ENCODE measurements around the gene CACNB1.
A peak's percentile ranks its signal among the peaks of the same experiment; 100 is the strongest.

CACNB1 gene

DNA sequence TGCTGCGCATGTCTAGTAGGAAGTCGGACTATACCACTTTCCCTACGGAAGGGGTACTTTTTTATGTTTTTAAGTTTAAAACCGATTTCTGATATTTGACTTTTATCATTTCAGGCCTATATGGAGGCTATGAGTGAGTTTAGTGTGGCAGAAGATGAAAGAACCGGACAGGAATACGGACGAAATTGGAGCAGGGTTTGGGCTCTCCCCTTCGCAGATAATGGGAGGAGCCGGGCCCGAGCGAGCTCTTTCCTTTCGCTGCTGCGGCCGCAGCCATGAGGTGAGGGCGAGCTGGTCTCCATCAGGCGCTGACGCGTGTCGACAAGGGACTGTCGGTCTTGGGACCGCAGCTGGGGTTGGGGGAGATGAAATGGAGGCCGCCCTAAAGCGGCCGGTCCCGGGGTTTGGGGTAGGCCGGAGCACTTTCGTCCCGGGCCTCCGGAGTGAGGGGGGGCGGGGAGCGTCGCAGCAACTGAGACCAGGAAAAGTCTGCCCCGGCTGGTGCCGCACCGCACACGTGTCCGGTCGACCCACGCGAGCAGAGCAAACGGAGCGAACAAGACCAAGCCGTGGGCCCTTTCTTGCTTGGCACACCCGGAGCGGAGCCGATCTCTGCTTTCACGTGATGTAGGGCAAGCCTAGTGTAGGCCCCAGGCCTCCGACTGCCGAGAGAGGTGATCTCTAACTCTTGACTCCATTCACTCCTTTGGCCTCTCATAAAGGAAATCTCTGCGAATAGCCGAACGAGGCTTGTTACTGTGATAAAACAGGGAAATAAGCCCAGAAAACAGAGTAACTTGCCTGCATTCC is 2.8 kb upstream of the CACNB1 start, which contains the start of gene RPL19 (continued):
- TF ChIP-seq, protein P1, sequence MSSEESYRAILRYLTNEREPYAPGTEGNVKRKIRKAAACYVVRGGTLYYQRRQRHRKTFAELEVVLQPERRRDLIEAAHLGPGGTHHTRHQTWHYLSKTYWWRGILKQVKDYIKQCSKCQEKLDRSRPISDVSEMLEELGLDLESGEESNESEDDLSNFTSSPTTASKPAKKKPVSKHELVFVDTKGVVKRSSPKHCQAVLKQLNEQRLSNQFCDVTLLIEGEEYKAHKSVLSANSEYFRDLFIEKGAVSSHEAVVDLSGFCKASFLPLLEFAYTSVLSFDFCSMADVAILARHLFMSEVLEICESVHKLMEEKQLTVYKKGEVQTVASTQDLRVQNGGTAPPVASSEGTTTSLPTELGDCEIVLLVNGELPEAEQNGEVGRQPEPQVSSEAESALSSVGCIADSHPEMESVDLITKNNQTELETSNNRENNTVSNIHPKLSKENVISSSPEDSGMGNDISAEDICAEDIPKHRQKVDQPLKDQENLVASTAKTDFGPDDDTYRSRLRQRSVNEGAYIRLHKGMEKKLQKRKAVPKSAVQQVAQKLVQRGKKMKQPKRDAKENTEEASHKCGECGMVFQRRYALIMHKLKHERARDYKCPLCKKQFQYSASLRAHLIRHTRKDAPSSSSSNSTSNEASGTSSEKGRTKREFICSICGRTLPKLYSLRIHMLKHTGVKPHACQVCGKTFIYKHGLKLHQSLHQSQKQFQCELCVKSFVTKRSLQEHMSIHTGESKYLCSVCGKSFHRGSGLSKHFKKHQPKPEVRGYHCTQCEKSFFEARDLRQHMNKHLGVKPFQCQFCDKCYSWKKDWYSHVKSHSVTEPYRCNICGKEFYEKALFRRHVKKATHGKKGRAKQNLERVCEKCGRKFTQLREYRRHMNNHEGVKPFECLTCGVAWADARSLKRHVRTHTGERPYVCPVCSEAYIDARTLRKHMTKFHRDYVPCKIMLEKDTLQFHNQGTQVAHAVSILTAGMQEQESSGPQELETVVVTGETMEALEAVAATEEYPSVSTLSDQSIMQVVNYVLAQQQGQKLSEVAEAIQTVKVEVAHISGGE (tag by site-specific recombination; conservative IDR thresholded peaks at IDR 0.05; ENCODE audit: low read depth): peak; percentile 68
- TF ChIP-seq ZSCAN30 (tag by site-specific recombination; IDR thresholded peaks at IDR 0.05) (peak; percentile 41; the same call in 1 of the 2 replicates), ZSCAN16 (tag by site-specific recombination; IDR thresholded peaks at IDR 0.05) (no peak), ZNF747 (tag by site-specific recombination; IDR thresholded peaks at IDR 0.05) (no peak), KLF16 (tag by site-specific recombination; IDR thresholded peaks at IDR 0.05) (peak; percentile 66; the same call in 1 of the 2 replicates), SALL2 (tag by site-specific recombination; IDR thresholded peaks at IDR 0.05; ENCODE audit: borderline replicate concordance) (no peak), SP3 (tag by site-specific recombination; IDR thresholded peaks at IDR 0.05) (peak; percentile 75), HOXA7 (CRISPR knock-in tag; IDR thresholded peaks at IDR 0.05; ENCODE audit: borderline replicate concordance) (0 out of 2 replicates have a peak, but pooled peaks have one; percentile 52), KLF8 (tag by site-specific recombination; IDR thresholded peaks at IDR 0.05) (peak; percentile 60; the same call in 1 of the 2 replicates), ZNF335 (tag by site-specific recombination; conservative IDR thresholded peaks at IDR 0.05) (peak; percentile 44), ZNF184 (tag by site-specific recombination; IDR thresholded peaks at IDR 0.05) (no peak), SCRT1 (tag by site-specific recombination; IDR thresholded peaks at IDR 0.05; ENCODE audit: borderline replicate concordance) (no peak), OVOL3 (tag by site-specific recombination; IDR thresholded peaks at IDR 0.05) (peak; percentile 26; the same call in 1 of the 2 replicates), ZNF76 (tag by site-specific recombination; IDR thresholded peaks at IDR 0.05; ENCODE audit: borderline replicate concordance, low read depth) (peak; percentile 56), ZNF133 (tag by site-specific recombination; IDR thresholded peaks at IDR 0.05) (no peak), ZNF623 (tag by site-specific recombination; IDR thresholded peaks at IDR 0.05) (no peak), ZNF561 (tag by site-specific recombination; IDR thresholded peaks at IDR 0.05; ENCODE audit: borderline replicate concordance) (0 out of 2 replicates have a peak, but pooled peaks have one; percentile 7), ZNF426 (tag by site-specific recombination; IDR thresholded peaks at IDR 0.05) (no peak), ZNF596 (tag by site-specific recombination; IDR thresholded peaks at IDR 0.05) (0 out of 2 replicates have a peak, but pooled peaks have one; percentile 11)
- TF ChIP-seq, protein P2, sequence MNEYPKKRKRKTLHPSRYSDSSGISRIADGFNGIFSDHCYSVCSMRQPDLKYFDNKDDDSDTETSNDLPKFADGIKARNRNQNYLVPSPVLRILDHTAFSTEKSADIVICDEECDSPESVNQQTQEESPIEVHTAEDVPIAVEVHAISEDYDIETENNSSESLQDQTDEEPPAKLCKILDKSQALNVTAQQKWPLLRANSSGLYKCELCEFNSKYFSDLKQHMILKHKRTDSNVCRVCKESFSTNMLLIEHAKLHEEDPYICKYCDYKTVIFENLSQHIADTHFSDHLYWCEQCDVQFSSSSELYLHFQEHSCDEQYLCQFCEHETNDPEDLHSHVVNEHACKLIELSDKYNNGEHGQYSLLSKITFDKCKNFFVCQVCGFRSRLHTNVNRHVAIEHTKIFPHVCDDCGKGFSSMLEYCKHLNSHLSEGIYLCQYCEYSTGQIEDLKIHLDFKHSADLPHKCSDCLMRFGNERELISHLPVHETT (tag by site-specific recombination; IDR thresholded peaks at IDR 0.05): peak; percentile 38
- TF ChIP-seq, protein P3, sequence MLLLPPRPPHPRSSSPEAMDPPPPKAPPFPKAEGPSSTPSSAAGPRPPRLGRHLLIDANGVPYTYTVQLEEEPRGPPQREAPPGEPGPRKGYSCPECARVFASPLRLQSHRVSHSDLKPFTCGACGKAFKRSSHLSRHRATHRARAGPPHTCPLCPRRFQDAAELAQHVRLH (tag by site-specific recombination; IDR thresholded peaks at IDR 0.05): no peak; the same call in 1 of the 2 replicates
- TF ChIP-seq, protein P4, sequence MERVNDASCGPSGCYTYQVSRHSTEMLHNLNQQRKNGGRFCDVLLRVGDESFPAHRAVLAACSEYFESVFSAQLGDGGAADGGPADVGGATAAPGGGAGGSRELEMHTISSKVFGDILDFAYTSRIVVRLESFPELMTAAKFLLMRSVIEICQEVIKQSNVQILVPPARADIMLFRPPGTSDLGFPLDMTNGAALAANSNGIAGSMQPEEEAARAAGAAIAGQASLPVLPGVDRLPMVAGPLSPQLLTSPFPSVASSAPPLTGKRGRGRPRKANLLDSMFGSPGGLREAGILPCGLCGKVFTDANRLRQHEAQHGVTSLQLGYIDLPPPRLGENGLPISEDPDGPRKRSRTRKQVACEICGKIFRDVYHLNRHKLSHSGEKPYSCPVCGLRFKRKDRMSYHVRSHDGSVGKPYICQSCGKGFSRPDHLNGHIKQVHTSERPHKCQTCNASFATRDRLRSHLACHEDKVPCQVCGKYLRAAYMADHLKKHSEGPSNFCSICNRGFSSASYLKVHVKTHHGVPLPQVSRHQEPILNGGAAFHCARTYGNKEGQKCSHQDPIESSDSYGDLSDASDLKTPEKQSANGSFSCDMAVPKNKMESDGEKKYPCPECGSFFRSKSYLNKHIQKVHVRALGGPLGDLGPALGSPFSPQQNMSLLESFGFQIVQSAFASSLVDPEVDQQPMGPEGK (tag by site-specific recombination; IDR thresholded peaks at IDR 0.05): peak; percentile 29
- TF ChIP-seq, protein P5, sequence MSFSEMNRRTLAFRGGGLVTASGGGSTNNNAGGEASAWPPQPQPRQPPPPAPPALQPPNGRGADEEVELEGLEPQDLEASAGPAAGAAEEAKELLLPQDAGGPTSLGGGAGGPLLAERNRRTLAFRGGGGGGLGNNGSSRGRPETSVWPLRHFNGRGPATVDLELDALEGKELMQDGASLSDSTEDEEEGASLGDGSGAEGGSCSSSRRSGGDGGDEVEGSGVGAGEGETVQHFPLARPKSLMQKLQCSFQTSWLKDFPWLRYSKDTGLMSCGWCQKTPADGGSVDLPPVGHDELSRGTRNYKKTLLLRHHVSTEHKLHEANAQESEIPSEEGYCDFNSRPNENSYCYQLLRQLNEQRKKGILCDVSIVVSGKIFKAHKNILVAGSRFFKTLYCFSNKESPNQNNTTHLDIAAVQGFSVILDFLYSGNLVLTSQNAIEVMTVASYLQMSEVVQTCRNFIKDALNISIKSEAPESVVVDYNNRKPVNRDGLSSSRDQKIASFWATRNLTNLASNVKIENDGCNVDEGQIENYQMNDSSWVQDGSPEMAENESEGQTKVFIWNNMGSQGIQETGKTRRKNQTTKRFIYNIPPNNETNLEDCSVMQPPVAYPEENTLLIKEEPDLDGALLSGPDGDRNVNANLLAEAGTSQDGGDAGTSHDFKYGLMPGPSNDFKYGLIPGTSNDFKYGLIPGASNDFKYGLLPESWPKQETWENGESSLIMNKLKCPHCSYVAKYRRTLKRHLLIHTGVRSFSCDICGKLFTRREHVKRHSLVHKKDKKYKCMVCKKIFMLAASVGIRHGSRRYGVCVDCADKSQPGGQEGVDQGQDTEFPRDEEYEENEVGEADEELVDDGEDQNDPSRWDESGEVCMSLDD (tag by site-specific recombination; IDR thresholded peaks at IDR 0.05): 0 out of 2 replicates have a peak, but pooled peaks have one; percentile 32
- TF ChIP-seq, protein P6, sequence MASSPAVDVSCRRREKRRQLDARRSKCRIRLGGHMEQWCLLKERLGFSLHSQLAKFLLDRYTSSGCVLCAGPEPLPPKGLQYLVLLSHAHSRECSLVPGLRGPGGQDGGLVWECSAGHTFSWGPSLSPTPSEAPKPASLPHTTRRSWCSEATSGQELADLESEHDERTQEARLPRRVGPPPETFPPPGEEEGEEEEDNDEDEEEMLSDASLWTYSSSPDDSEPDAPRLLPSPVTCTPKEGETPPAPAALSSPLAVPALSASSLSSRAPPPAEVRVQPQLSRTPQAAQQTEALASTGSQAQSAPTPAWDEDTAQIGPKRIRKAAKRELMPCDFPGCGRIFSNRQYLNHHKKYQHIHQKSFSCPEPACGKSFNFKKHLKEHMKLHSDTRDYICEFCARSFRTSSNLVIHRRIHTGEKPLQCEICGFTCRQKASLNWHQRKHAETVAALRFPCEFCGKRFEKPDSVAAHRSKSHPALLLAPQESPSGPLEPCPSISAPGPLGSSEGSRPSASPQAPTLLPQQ (tag by site-specific recombination; IDR thresholded peaks at IDR 0.05): no peak
- TF ChIP-seq, protein P7, sequence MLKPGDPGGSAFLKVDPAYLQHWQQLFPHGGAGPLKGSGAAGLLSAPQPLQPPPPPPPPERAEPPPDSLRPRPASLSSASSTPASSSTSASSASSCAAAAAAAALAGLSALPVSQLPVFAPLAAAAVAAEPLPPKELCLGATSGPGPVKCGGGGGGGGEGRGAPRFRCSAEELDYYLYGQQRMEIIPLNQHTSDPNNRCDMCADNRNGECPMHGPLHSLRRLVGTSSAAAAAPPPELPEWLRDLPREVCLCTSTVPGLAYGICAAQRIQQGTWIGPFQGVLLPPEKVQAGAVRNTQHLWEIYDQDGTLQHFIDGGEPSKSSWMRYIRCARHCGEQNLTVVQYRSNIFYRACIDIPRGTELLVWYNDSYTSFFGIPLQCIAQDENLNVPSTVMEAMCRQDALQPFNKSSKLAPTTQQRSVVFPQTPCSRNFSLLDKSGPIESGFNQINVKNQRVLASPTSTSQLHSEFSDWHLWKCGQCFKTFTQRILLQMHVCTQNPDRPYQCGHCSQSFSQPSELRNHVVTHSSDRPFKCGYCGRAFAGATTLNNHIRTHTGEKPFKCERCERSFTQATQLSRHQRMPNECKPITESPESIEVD (tag by site-specific recombination; IDR thresholded peaks at IDR 0.05): no peak

Data from HEK293 (cell line).